ENCODE data around the gene DUXA.
A peak's percentile ranks its signal among the peaks of the same experiment; 100 is the strongest.

DUXA gene

GRCh38 chr19:57190301-57190700, 23.0 kb upstream of the DUXA start:
- Histone ChIP-seq H3K18ac (ENCODE audit: low read length) (no peak overlapping the region), H2BK15ac (ENCODE audit: low read length) (no peak overlapping the region), H3K4ac (ENCODE audit: low read length) (no peak overlapping the region), H2BK12ac (ENCODE audit: low read length) (no peak overlapping the region), H3K36me3 (replicated peaks in 1 of 2; ENCODE audit: control insufficient read depth in 2 of 2, insufficient read depth in 2 of 2, low read length in 2 of 2) (peaks cover 14 to 27% of the 10 kb centered on the region in 2 donors), H3K9ac (ENCODE audit: low read depth, low read length, poor library complexity) (no peak overlapping the region), H3K23ac (ENCODE audit: low read depth, low read length, poor library complexity) (no peak overlapping the region), H3K27ac (replicated peaks; ENCODE audit: low read length) (no peak overlapping the region), H3K9me3 (replicated peaks in 1 of 2; ENCODE audit: control insufficient read depth in 2 of 2, insufficient read depth in 1 of 2, low read depth in 1 of 2, low read length in 2 of 2) (peaks cover 21 to 36% of the 10 kb centered on the region in 2 donors), H2BK5ac (ENCODE audit: low read length) (no peak overlapping the region), H3K14ac (ENCODE audit: low read length) (no peak overlapping the region), H3K79me1 (ENCODE audit: low read depth, low read length) (peaks cover 7% of the 10 kb centered on the region), H4K91ac (ENCODE audit: low read depth, low read length, poor library complexity) (no peak overlapping the region), H2AK5ac (ENCODE audit: low read depth, low read length) (no peak overlapping the region), H3K4me1 (ENCODE audit: control insufficient read depth in 2 of 2, insufficient read depth in 1 of 2, low read depth in 1 of 2, low read length in 2 of 2) (peaks cover 0 to 8% of the 10 kb centered on the region in 2 donors), H3K27me3 (ENCODE audit: control insufficient read depth in 3 of 3, insufficient read depth in 3 of 3, low read depth in 1 of 3, low read length in 3 of 3) (no peaks in the 10 kb centered on the region), H3K4me3 (ENCODE audit: low read length in 2 of 2) (no peak overlapping the region), H2BK120ac (ENCODE audit: low read depth, low read length) (no peak overlapping the region), H2AFZ (ENCODE audit: low read length) (no peak overlapping the region), H4K8ac (ENCODE audit: low read depth, low read length) (no peak overlapping the region), H3K4me2 (ENCODE audit: insufficient read depth, low read length, poor library complexity, severe bottlenecking) (no peak overlapping the region)
- DNase-seq (ENCODE audit: low spot score) = no peak
- no CpG with 5 or more reads among the region's 3 CpGs for WGBS, 2 donors (ENCODE audit: extremely low coverage in 2 of 2, insufficient read length in 2 of 2, insufficient replicate concordance in 1 of 2)

DNA sequence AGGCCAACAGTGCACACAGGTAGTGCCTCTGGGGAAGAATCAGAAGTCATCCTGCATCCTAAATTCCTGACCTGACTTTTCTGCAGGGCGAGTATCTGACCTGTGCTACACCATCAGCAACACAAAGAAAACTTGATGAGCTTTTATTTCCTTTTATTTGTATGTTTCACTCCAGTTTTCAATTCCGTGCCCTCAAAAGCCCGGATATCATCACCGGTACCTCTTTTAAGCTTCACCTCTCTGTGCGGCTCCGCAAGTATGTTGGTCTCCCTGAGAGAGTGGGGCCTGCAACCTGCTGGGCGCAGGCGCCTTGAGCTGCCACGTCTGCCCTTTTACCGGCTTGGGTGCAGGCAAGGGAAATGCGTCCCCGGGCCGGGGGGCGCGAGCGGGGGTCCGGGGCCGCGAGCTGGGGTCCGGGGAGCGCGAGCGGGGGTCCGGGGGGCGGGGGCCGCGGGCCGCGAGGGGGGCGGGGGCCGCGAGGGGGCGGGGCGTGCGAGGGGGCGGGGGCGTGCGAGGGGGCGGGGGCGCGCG, 4.3 kb upstream of the DUXA start:
- H4K91ac ChIP-seq (ENCODE audit: low read depth, low read length, poor library complexity) = no peak overlapping the region
- H3K23ac ChIP-seq (ENCODE audit: low read depth, low read length, poor library complexity) = no peak overlapping the region
- H3K27me3 ChIP-seq (ENCODE audit: control insufficient read depth in 3 of 3, insufficient read depth in 3 of 3, low read depth in 1 of 3, low read length in 3 of 3) = no peaks in the 10 kb centered on the region
- no peak overlapping the region for H2BK120ac ChIP-seq (ENCODE audit: low read depth, low read length)
- H3K79me1 ChIP-seq (ENCODE audit: low read depth, low read length) = no peaks in the 10 kb centered on the region
- no peak overlapping the region for H3K9ac ChIP-seq (ENCODE audit: low read depth, low read length, poor library complexity)
- peaks cover 0 to 13% of the 10 kb centered on the region in 2 donors for H3K9me3 ChIP-seq (replicated peaks in 1 of 2; ENCODE audit: control insufficient read depth in 2 of 2, insufficient read depth in 1 of 2, low read depth in 1 of 2, low read length in 2 of 2)
- H3K27ac ChIP-seq (replicated peaks; ENCODE audit: low read length) = no peak overlapping the region
- H3K4ac ChIP-seq (ENCODE audit: low read length) = peak overlapping the region; percentile 37
- H2AFZ ChIP-seq (ENCODE audit: low read length) = peak overlapping the region; percentile 91
- peak; percentile 48 for DNase-seq (ENCODE audit: low spot score)
- H2BK15ac ChIP-seq (ENCODE audit: low read length) = no peak overlapping the region
- no CpG with 5 or more reads among the region's 42 CpGs for WGBS, 2 donors (ENCODE audit: extremely low coverage in 2 of 2, insufficient read length in 2 of 2, insufficient replicate concordance in 1 of 2)
- no peak overlapping the region for H2BK5ac ChIP-seq (ENCODE audit: low read length)
- no peak overlapping the region for H3K4me2 ChIP-seq (ENCODE audit: insufficient read depth, low read length, poor library complexity, severe bottlenecking)
- peak overlapping the region; percentile 47 to 80 for H3K4me3 ChIP-seq (ENCODE audit: low read length in 2 of 2)
- H3K4me1 ChIP-seq (ENCODE audit: control insufficient read depth in 2 of 2, insufficient read depth in 1 of 2, low read depth in 1 of 2, low read length in 2 of 2) = peaks cover 0 to 2% of the 10 kb centered on the region in 2 donors
- H3K14ac ChIP-seq (ENCODE audit: low read length) = no peak overlapping the region
- no peaks in the 10 kb centered on the region for H3K36me3 ChIP-seq (replicated peaks in 1 of 2; ENCODE audit: control insufficient read depth in 2 of 2, insufficient read depth in 2 of 2, low read length in 2 of 2)
- H3K18ac ChIP-seq (ENCODE audit: low read length) = peak overlapping the region; percentile 92
- H2AK5ac ChIP-seq (ENCODE audit: low read depth, low read length) = no peak overlapping the region
- no peak overlapping the region for H4K8ac ChIP-seq (ENCODE audit: low read depth, low read length)
- no peak overlapping the region for H2BK12ac ChIP-seq (ENCODE audit: low read length)

- no peaks in the 10 kb centered on the region for H3K79me1 ChIP-seq (ENCODE audit: low read depth, low read length)
- WGBS, 2 donors (ENCODE audit: extremely low coverage in 2 of 2, insufficient read length in 2 of 2, insufficient replicate concordance in 1 of 2) = no CpG with 5 or more reads among the region's 7 CpGs
- H3K27ac ChIP-seq (replicated peaks; ENCODE audit: low read length) = no peak overlapping the region
- H3K9ac ChIP-seq (ENCODE audit: low read depth, low read length, poor library complexity) = no peak overlapping the region
- DNase-seq (ENCODE audit: low spot score) = no peak
- H3K18ac ChIP-seq (ENCODE audit: low read length) = no peak overlapping the region
- no peaks in the 10 kb centered on the region for H3K36me3 ChIP-seq (replicated peaks in 1 of 2; ENCODE audit: control insufficient read depth in 2 of 2, insufficient read depth in 2 of 2, low read length in 2 of 2)
- H3K4me2 ChIP-seq (ENCODE audit: insufficient read depth, low read length, poor library complexity, severe bottlenecking) = no peak overlapping the region
- H4K91ac ChIP-seq (ENCODE audit: low read depth, low read length, poor library complexity) = no peak overlapping the region
- H3K27me3 ChIP-seq (ENCODE audit: control insufficient read depth in 3 of 3, insufficient read depth in 3 of 3, low read depth in 1 of 3, low read length in 3 of 3) = no peaks in the 10 kb centered on the region
- no peak overlapping the region for H2BK5ac ChIP-seq (ENCODE audit: low read length)
- H3K4me3 ChIP-seq (ENCODE audit: low read length in 2 of 2) = no peak overlapping the region
- H3K9me3 ChIP-seq (replicated peaks in 1 of 2; ENCODE audit: control insufficient read depth in 2 of 2, insufficient read depth in 1 of 2, low read depth in 1 of 2, low read length in 2 of 2) = peaks cover 0 to 7% of the 10 kb centered on the region in 2 donors
- H3K14ac ChIP-seq (ENCODE audit: low read length) = no peak overlapping the region
- H2AK5ac ChIP-seq (ENCODE audit: low read depth, low read length) = no peak overlapping the region
- H3K4me1 ChIP-seq (ENCODE audit: control insufficient read depth in 2 of 2, insufficient read depth in 1 of 2, low read depth in 1 of 2, low read length in 2 of 2) = no peaks in the 10 kb centered on the region
- H4K8ac ChIP-seq (ENCODE audit: low read depth, low read length) = no peak overlapping the region
- peak overlapping the region; percentile 53 for H2AFZ ChIP-seq (ENCODE audit: low read length)
- H2BK12ac ChIP-seq (ENCODE audit: low read length) = no peak overlapping the region
- H2BK120ac ChIP-seq (ENCODE audit: low read depth, low read length) = no peak overlapping the region
- H2BK15ac ChIP-seq (ENCODE audit: low read length) = no peak overlapping the region
- no peak overlapping the region for H3K4ac ChIP-seq (ENCODE audit: low read length)
- H3K23ac ChIP-seq (ENCODE audit: low read depth, low read length, poor library complexity) = no peak overlapping the region
These were observed 1.4 kb downstream of the DUXA start for GRCh38 chr19:57165846-57166245.

- Histone ChIP-seq H3K18ac (ENCODE audit: low read length) (no peak overlapping the region), H3K9me3 (replicated peaks in 1 of 2; ENCODE audit: control insufficient read depth in 2 of 2, insufficient read depth in 1 of 2, low read depth in 1 of 2, low read length in 2 of 2) (peaks cover 4 to 14% of the 10 kb centered on the region in 2 donors), H2AK5ac (ENCODE audit: low read depth, low read length) (no peak overlapping the region), H3K23ac (ENCODE audit: low read depth, low read length, poor library complexity) (no peak overlapping the region), H2BK5ac (ENCODE audit: low read length) (no peak overlapping the region), H3K4ac (ENCODE audit: low read length) (no peak overlapping the region), H4K8ac (ENCODE audit: low read depth, low read length) (no peak overlapping the region), H2BK15ac (ENCODE audit: low read length) (no peak overlapping the region), H2BK120ac (ENCODE audit: low read depth, low read length) (no peak overlapping the region), H2AFZ (ENCODE audit: low read length) (no peak overlapping the region), H3K27ac (replicated peaks; ENCODE audit: low read length) (no peak overlapping the region), H3K79me1 (ENCODE audit: low read depth, low read length) (no peaks in the 10 kb centered on the region), H3K27me3 (ENCODE audit: control insufficient read depth in 3 of 3, insufficient read depth in 3 of 3, low read depth in 1 of 3, low read length in 3 of 3) (no peaks in the 10 kb centered on the region), H2BK12ac (ENCODE audit: low read length) (no peak overlapping the region), H3K36me3 (replicated peaks in 1 of 2; ENCODE audit: control insufficient read depth in 2 of 2, insufficient read depth in 2 of 2, low read length in 2 of 2) (no peaks in the 10 kb centered on the region), H3K4me3 (ENCODE audit: low read length in 2 of 2) (no peak overlapping the region), H3K9ac (ENCODE audit: low read depth, low read length, poor library complexity) (no peak overlapping the region), H3K4me2 (ENCODE audit: insufficient read depth, low read length, poor library complexity, severe bottlenecking) (no peak overlapping the region), H3K4me1 (ENCODE audit: control insufficient read depth in 2 of 2, insufficient read depth in 1 of 2, low read depth in 1 of 2, low read length in 2 of 2) (no peaks in the 10 kb centered on the region), H4K91ac (ENCODE audit: low read depth, low read length, poor library complexity) (no peak overlapping the region), H3K14ac (ENCODE audit: low read length) (no peak overlapping the region)
- DNase-seq (ENCODE audit: low spot score) = no peak
- no CpG with 5 or more reads among the region's 5 CpGs for WGBS, 2 donors (ENCODE audit: extremely low coverage in 2 of 2, insufficient read length in 2 of 2, insufficient replicate concordance in 1 of 2)
These were observed 5.2 kb downstream of the DUXA start for GRCh38 chr19:57161985-57162539.

Data from neuronal stem cell (in vitro differentiated cells).